ENCODE measurements around the gene KIF7.

KIF7 gene

GRCh38 chr15:89666858-89667705 lies 11.8 kb upstream of the KIF7 start:
- H3K9me3 ChIP-seq (ENCODE audit: control insufficient read depth, low read length): no peaks in the 10 kb centered on the region
- H3K27me3 ChIP-seq (ENCODE audit: control insufficient read depth, insufficient read depth, low read length): no peaks in the 10 kb centered on the region
- no peaks in the 10 kb centered on the region for H3K79me2 ChIP-seq
- H3K27ac ChIP-seq: no peak overlapping the region
- H3K36me3 ChIP-seq (ENCODE audit: control insufficient read depth, insufficient read depth, low read length): no peaks in the 10 kb centered on the region
- H2AFZ ChIP-seq: no peak overlapping the region
- no peak for TF ChIP-seq CTCF (IDR thresholded peaks at IDR 0.05)
- H3K4me3 ChIP-seq (ENCODE audit: low read depth, low read length): no peak overlapping the region
- no peak overlapping the region for H3K9ac ChIP-seq
- peaks cover 4% of the 10 kb centered on the region for H3K4me1 ChIP-seq
- no peak overlapping the region for H3K4me2 ChIP-seq (ENCODE audit: low read length)

DNA sequence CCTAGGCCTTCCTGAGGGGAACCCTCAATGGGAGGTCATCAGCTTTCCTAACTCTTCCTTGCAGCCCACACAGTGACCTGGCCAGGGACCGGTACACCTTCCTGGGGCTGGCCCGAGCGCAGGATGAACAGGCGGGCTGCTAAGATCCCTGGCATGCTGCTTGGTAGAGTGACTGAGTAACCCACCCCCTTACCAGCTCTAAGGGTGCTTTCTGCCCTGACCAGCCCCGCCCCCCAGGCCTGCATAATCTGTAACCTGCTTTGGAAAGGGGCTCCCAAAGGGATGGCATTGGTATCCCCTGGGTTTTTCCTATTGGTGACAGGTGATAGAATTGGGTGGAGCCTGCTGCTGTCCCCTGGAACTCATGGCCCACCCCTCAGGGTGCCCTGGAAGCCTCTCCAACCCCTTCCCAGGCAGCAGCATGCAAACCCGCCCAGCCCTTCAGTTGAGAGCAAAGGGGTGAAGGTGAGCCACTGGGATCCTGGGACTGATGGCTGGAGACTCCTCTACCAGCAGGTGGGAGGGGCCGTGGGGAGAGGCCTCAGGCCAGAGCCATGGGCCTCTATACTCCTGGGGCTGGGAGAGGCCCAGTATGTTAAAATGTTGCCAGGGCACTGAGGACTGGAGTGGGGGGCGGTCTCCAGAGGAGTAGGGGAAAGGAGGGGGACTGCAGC lies 11.1 kb upstream of the KIF7 start:
- Histone ChIP-seq H3K4me3 (ENCODE audit: low read depth, low read length) (no peak overlapping the region), H2AFZ (peak overlapping the region; percentile 89), H3K27ac (peak overlapping the region; percentile 70), H3K9ac (no peak overlapping the region), H3K4me2 (ENCODE audit: low read length) (no peak overlapping the region), H3K4me1 (peaks cover 4% of the 10 kb centered on the region), H3K9me3 (ENCODE audit: control insufficient read depth, low read length) (no peaks in the 10 kb centered on the region), H3K36me3 (ENCODE audit: control insufficient read depth, insufficient read depth, low read length) (no peaks in the 10 kb centered on the region), H3K79me2 (no peaks in the 10 kb centered on the region), H3K27me3 (ENCODE audit: control insufficient read depth, insufficient read depth, low read length) (no peaks in the 10 kb centered on the region)
- TF ChIP-seq CTCF (IDR thresholded peaks at IDR 0.05): no peak

- peak overlapping the region; percentile 70 for H3K27ac ChIP-seq
- H2AFZ ChIP-seq: peak overlapping the region; percentile 90
- H3K4me3 ChIP-seq (ENCODE audit: low read depth, low read length): no peak overlapping the region
- no peak overlapping the region for H3K9ac ChIP-seq
- peaks cover 4% of the 10 kb centered on the region for H3K4me1 ChIP-seq
- no peaks in the 10 kb centered on the region for H3K9me3 ChIP-seq (ENCODE audit: control insufficient read depth, low read length)
- H3K27me3 ChIP-seq (ENCODE audit: control insufficient read depth, insufficient read depth, low read length): no peaks in the 10 kb centered on the region
- TF ChIP-seq CTCF (IDR thresholded peaks at IDR 0.05): no peak
- H3K79me2 ChIP-seq: no peaks in the 10 kb centered on the region
- no peak overlapping the region for H3K4me2 ChIP-seq (ENCODE audit: low read length)
- H3K36me3 ChIP-seq (ENCODE audit: control insufficient read depth, insufficient read depth, low read length): no peaks in the 10 kb centered on the region
These were observed 10.3 kb upstream of the KIF7 start for GRCh38 chr15:89665449-89666181.

DNA sequence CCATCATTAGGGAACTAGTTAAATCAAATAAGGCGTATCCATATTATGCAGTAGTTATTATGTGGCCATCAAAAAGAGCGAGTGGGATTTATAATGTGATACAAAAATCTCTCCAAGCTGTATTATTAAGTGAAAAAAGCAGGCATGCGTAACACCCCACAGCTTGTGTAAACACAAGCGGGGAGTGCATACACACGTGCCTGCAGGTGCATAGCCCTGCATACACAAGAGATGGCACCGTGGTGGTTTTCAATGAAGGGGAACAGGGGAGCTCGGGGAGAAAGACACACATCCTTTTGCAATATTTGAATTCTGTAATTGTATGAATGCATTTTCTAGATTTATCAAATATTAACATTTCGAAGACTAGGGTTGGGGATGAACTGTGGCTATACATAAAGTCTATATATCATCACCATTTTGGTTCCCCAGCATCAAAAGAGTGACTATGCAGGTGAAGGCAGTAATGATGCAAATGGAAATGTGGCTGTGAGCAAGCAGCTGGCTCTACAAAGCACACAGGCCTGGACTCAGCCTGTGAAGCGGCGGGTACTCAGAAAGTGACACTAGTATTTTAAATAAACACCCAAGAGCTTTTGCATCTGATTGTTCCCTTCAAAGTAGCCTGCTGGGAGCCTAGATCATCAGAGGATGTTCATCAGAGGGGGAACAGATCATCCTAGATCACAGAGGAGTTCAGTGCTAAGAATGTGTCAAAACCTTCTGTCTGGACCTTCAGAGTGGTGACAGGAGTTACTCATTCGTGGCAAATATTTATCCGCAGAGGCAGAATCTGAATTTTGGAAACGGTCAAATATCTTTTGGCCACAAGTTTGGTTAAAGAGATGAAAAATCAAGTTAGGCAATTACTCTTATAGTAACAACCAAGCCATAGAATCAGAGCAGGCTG lies 9.4 kb upstream of the KIF7 start:
- H3K9ac ChIP-seq: no peak overlapping the region
- no peaks in the 10 kb centered on the region for H3K27me3 ChIP-seq (ENCODE audit: control insufficient read depth, insufficient read depth, low read length)
- H3K79me2 ChIP-seq: no peaks in the 10 kb centered on the region
- H3K36me3 ChIP-seq (ENCODE audit: control insufficient read depth, insufficient read depth, low read length): no peaks in the 10 kb centered on the region
- peak overlapping the region; percentile 19 for H3K4me2 ChIP-seq (ENCODE audit: low read length)
- H3K4me1 ChIP-seq: peaks cover 4% of the 10 kb centered on the region
- H3K4me3 ChIP-seq (ENCODE audit: low read depth, low read length): no peak overlapping the region
- no peak for TF ChIP-seq CTCF (IDR thresholded peaks at IDR 0.05)
- H2AFZ ChIP-seq: peak overlapping the region; percentile 90
- H3K9me3 ChIP-seq (ENCODE audit: control insufficient read depth, low read length): no peaks in the 10 kb centered on the region
- H3K27ac ChIP-seq: no peak overlapping the region
